AG04449 (cell line): ENCODE results near the gene MTA3.

Experiments used
- CTCF ChIA-PET: fragments of 350-600 bp; formaldehyde crosslinking; extraction: SDS; loops from one replicate; lab custom pipeline; 2021; ENCODE audit warnings: antibody characterized with exemption; lab: Yijun Ruan, JAX
- POLR2A ChIA-PET: fragments of 400-600, 350-600 bp; formaldehyde crosslinking; extraction: SDS; loops from one replicate; lab custom pipeline; 2020; ENCODE audit warnings: antibody characterized with exemption, inconsistent platforms; lab: Yijun Ruan, JAX
- DNase-seq: peaks from one replicate; pipeline ENCODE4 v3.0.0-alpha.2; 2010; ENCODE audit warnings: low read depth, low spot score
- H3K4me3 ChIP-seq: 2 replicates; pipeline ENCODE4 v1.5.1; 2011; ENCODE audit warnings: low read depth, mild to moderate bottlenecking, control low read depth, low read length
- TF ChIP-seq, protein P1 (sequence below): IDR thresholded peaks from one replicate; pipeline ENCODE4 v1.5.1; 2011; ENCODE audit warnings: mild to moderate bottlenecking, moderate library complexity, low read length, control low read depth, inconsistent platforms; ENCODE audit not compliant: insufficient read depth; ENCODE audit errors: missing control alignments

The MTA3 gene

DNA sequence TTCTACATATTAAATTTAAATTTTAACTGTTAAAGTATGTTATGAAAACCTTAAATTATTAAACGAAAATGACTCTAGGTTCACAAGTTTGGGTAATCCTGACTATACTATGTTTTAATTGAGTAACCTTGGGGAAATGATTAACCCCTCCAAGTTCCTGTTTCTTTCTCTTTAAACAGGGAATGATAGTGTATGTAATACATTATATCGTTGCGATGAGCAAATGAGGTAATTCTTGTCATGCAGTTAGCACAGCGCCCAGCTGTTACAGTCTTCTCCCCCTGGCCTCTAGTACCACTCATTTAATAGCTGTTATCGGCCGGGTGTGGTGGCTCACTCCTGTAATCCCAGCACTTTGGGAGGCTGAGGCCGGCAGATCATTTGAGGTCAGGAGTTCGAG lies 80.4 kb downstream of the MTA3 start:
- H3K4me3 ChIP-seq: no peak overlapping the region
- no peak for DNase-seq
- TF ChIP-seq, protein P1, sequence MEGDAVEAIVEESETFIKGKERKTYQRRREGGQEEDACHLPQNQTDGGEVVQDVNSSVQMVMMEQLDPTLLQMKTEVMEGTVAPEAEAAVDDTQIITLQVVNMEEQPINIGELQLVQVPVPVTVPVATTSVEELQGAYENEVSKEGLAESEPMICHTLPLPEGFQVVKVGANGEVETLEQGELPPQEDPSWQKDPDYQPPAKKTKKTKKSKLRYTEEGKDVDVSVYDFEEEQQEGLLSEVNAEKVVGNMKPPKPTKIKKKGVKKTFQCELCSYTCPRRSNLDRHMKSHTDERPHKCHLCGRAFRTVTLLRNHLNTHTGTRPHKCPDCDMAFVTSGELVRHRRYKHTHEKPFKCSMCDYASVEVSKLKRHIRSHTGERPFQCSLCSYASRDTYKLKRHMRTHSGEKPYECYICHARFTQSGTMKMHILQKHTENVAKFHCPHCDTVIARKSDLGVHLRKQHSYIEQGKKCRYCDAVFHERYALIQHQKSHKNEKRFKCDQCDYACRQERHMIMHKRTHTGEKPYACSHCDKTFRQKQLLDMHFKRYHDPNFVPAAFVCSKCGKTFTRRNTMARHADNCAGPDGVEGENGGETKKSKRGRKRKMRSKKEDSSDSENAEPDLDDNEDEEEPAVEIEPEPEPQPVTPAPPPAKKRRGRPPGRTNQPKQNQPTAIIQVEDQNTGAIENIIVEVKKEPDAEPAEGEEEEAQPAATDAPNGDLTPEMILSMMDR: no peak
- POLR2A ChIA-PET: no interaction called here
- CTCF ChIA-PET: interaction anchor here (8.6 kb wide), 1 partner anchor 15 kb away, joined by 68 read pairs; no protein-coding TSS in a partner anchor

DNA sequence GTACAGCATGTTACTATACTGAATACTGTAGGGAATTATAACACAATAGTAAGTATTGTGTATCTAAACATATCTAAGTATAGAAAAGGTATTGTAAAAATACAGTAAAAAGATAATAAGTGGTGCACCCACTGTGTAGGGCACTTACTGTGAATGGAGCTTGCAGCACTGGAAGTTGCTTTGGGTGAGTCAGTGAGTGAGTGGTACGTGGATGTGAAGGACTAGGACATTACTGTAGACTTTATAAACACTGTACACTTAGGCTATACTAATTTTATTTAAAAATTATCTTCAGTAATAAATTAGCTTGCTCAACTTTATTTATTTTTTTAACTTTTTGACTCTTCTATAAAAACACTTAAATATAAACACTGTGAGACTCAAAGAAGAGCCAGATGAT lies 82.6 kb downstream of the MTA3 start:
- no peak overlapping the region for H3K4me3 ChIP-seq
- TF ChIP-seq, protein P1: no peak
- DNase-seq: no peak
- POLR2A ChIA-PET: no interaction called here
- CTCF ChIA-PET: interaction anchor here (8.6 kb wide), 1 partner anchor 13 kb away, joined by 68 read pairs; no protein-coding TSS in a partner anchor

DNA sequence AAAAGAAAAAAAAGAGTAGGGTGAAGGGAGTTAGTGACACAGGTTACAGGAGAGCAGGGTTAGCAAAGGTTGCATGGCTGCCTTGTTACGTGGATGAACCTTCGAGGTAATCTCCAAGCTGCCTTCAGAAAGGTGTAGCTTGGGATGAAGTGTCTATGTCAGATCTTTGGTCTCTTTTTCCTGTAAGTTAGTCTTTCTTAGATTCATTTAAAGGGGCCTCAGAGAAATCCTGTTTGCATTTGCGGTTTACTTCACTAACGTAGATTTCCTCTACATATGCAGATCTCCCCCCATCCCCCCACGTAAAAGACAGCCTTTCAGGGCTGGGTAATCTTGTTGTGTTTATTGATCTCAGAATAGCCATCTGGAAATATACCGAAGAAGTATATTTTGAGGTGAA lies 83.7 kb downstream of the MTA3 start:
- TF ChIP-seq, protein P1: no peak
- POLR2A ChIA-PET: no interaction called here
- H3K4me3 ChIP-seq: no peak overlapping the region
- CTCF ChIA-PET: interaction anchor here (8.6 kb wide), 1 partner anchor 12 kb away, joined by 68 read pairs; no protein-coding TSS in a partner anchor
- DNase-seq: no peak

DNA sequence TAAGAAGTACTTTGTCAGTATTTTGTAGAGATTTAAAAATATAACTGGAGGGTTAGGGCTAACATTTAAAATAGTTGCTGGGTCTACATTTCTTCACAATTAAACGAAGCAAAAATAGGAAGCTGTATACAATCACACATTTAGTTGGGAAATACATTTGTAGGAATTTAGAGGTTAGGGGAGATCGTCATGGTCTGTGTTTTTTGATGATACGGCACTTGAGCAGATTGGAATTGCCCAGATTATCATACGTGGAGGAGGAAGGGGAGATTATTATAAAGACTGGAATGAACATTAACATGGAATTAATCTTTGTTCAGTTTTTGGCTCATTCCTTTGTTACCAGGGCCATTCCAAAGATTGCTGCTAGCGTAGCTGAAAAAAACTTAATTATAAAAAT lies 84.6 kb downstream of the MTA3 start:
- POLR2A ChIA-PET: no interaction called here
- DNase-seq: no peak
- no peak overlapping the region for H3K4me3 ChIP-seq
- CTCF ChIA-PET: interaction anchor here (1.0 to 8.6 kb wide), 2 partner anchors 11 to 157 kb away, joined by 3 to 68 read pairs; no protein-coding TSS in a partner anchor
- TF ChIP-seq, protein P1: no peak

DNA sequence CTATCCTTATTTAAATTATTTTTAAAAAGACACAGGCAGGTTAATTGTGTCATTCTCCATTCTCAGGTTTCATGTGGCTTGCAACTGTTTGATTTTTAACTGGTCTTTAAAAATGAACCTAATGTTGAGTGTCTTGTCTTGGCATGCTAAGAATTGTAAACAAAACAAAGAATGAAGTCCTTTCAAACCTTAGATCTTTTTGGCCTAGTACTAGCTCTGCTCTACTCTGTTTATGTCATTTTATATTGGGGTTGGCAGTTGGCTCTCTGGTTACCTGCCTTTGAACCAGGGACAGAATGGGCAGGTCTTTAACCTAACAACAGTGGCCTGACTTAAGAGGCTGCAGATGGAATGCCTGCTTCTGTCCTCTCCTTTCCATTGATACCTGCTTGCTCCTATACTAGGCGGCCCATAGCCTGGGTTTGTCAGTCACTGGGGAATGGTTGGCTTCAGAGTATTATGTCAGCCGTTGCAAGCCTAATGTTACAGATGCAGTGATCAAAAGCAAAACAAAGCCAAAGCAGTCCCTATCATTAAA lies 85.5 kb downstream of the MTA3 start:
- ChIA-PET CTCF (interaction anchor here (1.0 to 8.6 kb wide), 2 partner anchors 10 to 158 kb away, joined by 3 to 68 read pairs; no protein-coding TSS in a partner anchor), POLR2A (interaction anchor here (0.7 kb wide), 1 partner anchor 213 kb away, joined by 3 read pairs; no protein-coding TSS in a partner anchor)
- no peak overlapping the region for H3K4me3 ChIP-seq
- no peak for DNase-seq
- TF ChIP-seq, protein P1: no peak

- H3K4me3 ChIP-seq: no peak overlapping the region
- TF ChIP-seq, protein P1: no peak
- POLR2A ChIA-PET: no interaction called here
- CTCF ChIA-PET: interaction anchor here (1.5 to 2.6 kb wide), 2 partner anchors 10 to 160 kb away, joined by 4 to 10 read pairs; no protein-coding TSS in a partner anchor
- DNase-seq: no peak
These were observed 89.9 kb downstream of the MTA3 start for GRCh38 chr2:42658306-42658705.
